Activated naive CD4-positive, alpha-beta T cell treated with anti-CD3 and anti-CD28 coated beads for 36 hours (primary cell): ENCODE measurements around the gene RPL15. TPM values are rescaled to one million over a fixed set of nuclear protein-coding genes. Genes with fewer than 3 reads are reported as not detected.

Experiments
- CTCF ChIA-PET: fragments of 350-600 bp; sonication (Branson Sonifier 250); formaldehyde crosslinking; loops from one replicate; lab custom pipeline; 2021; ENCODE audit warnings: antibody characterized with exemption; lab: Charles Lee
- DNase-seq: peaks from one replicate; pipeline ENCODE4 v3.0.0-alpha.2; 2020
- H3K27ac Mint-ChIP-seq: one replicate; pipeline ENCODE4 v1.8.0; 2021; ENCODE audit warnings: mild to moderate bottlenecking, mixed read lengths
- H3K27me3 Mint-ChIP-seq: one replicate; pipeline ENCODE4 v1.8.0; 2021; ENCODE audit warnings: low read depth, mixed read lengths
- H3K36me3 Mint-ChIP-seq: one replicate; pipeline ENCODE4 v1.8.0; 2021; ENCODE audit warnings: low read depth, mixed read lengths
- H3K4me1 Mint-ChIP-seq: one replicate; pipeline ENCODE4 v1.8.0; 2021; ENCODE audit warnings: low read depth, mixed read lengths
- H3K4me3 Mint-ChIP-seq: one replicate; pipeline ENCODE4 v1.8.0; 2021; ENCODE audit warnings: mild to moderate bottlenecking, moderate library complexity, mixed read lengths
- H3K9me3 Mint-ChIP-seq: one replicate; pipeline ENCODE4 v1.8.0; 2021; ENCODE audit warnings: mixed read lengths
- intact Hi-C: fragments of 100-400 bp; cut with micrococcal nuclease; formaldehyde crosslinking; loops from one replicate; pipeline ENCODE4 v1.15.1; 2023
- total RNA-seq, 2 experiments: library from RNA; stranded (reverse); gene quantifications; one replicate each; pipeline ENCODE4 v1.2.3, GENCODE V29; 2021

Gene RPL15
- total RNA-seq, 2 experiments from 2014 or later: 2,861 to 2,959 TPM

- Mint-ChIP-seq H3K4me3 (no peak overlapping the region), H3K9me3 (peaks cover 4% of the 10 kb centered on the region), H3K4me1 (no peaks in the 10 kb centered on the region), H3K27me3 (no peaks in the 10 kb centered on the region), H3K27ac (no peak overlapping the region), H3K36me3 (no peaks in the 10 kb centered on the region)
- intact Hi-C loops: no loop called here
- CTCF ChIA-PET: no interaction called here
- DNase-seq: no peak
These were observed 20.4 kb downstream of the RPL15 start for GRCh38 chr3:23937296-23937695.

GRCh38 chr3:23938688-23939087 lies 21.8 kb downstream of the RPL15 start:
- CTCF ChIA-PET: interaction anchor here (0.9 kb wide), 1 partner anchor 16 kb away, joined by 3 read pairs; no protein-coding TSS in a partner anchor
- Mint-ChIP-seq H3K4me3 (no peak overlapping the region), H3K27me3 (no peaks in the 10 kb centered on the region), H3K4me1 (no peaks in the 10 kb centered on the region), H3K27ac (no peak overlapping the region), H3K9me3 (peaks cover 4% of the 10 kb centered on the region), H3K36me3 (no peaks in the 10 kb centered on the region)
- intact Hi-C loops: no loop called here
- DNase-seq: no peak

GRCh38 chr3:23940775-23941174 lies 23.8 kb downstream of the RPL15 start:
- Mint-ChIP-seq H3K9me3 (peaks cover 4% of the 10 kb centered on the region), H3K27me3 (peaks cover 4% of the 10 kb centered on the region), H3K36me3 (peaks cover 1% of the 10 kb centered on the region), H3K27ac (no peak overlapping the region), H3K4me3 (no peak overlapping the region), H3K4me1 (peaks cover 8% of the 10 kb centered on the region)
- no peak for DNase-seq
- CTCF ChIA-PET: interaction anchor here (0.5 to 1.0 kb wide), 2 partner anchors 19 to 24 kb away, joined by 3 read pairs; no protein-coding TSS in a partner anchor
- intact Hi-C loops: no loop called here

GRCh38 chr3:23941440-23941839 lies 24.5 kb downstream of the RPL15 start:
- H3K27ac Mint-ChIP-seq: no peak overlapping the region
- H3K9me3 Mint-ChIP-seq: peaks cover 4% of the 10 kb centered on the region
- H3K4me3 Mint-ChIP-seq: no peak overlapping the region
- intact Hi-C loops: no loop called here
- CTCF ChIA-PET: interaction anchor here (1.0 kb wide), 1 partner anchor 19 kb away, joined by 3 read pairs; no protein-coding TSS in a partner anchor
- H3K36me3 Mint-ChIP-seq: peaks cover 1% of the 10 kb centered on the region
- H3K4me1 Mint-ChIP-seq: peaks cover 8% of the 10 kb centered on the region
- no peak for DNase-seq
- peaks cover 4% of the 10 kb centered on the region for H3K27me3 Mint-ChIP-seq

GRCh38 chr3:23942546-23942945 lies 25.6 kb downstream of the RPL15 start:
- Mint-ChIP-seq H3K27me3 (peaks cover 4% of the 10 kb centered on the region), H3K4me3 (no peak overlapping the region), H3K4me1 (peaks cover 13% of the 10 kb centered on the region), H3K36me3 (peaks cover 1% of the 10 kb centered on the region), H3K27ac (no peak overlapping the region), H3K9me3 (peaks cover 4% of the 10 kb centered on the region)
- DNase-seq: no peak
- intact Hi-C loops: no loop called here
- CTCF ChIA-PET: no interaction called here

- peak overlapping the region; percentile 74 for H3K4me3 Mint-ChIP-seq
- H3K9me3 Mint-ChIP-seq: no peaks in the 10 kb centered on the region
- CTCF ChIA-PET: interaction anchor here (0.6 kb wide), 1 partner anchor 92 kb away, joined by 3 read pairs; no protein-coding TSS in a partner anchor
- no peak for DNase-seq
- H3K27me3 Mint-ChIP-seq: peaks cover 4% of the 10 kb centered on the region
- peaks cover 24% of the 10 kb centered on the region for H3K4me1 Mint-ChIP-seq
- H3K27ac Mint-ChIP-seq: peak overlapping the region; percentile 13
- H3K36me3 Mint-ChIP-seq: peaks cover 1% of the 10 kb centered on the region
- intact Hi-C loops: no loop called here
These were observed 27.3 kb downstream of the RPL15 start for GRCh38 chr3:23944007-23944783.

GRCh38 chr3:23944861-23945662 lies 28.1 kb downstream of the RPL15 start, which contains the start of gene NR1D2:
Gene NR1D2 (plus strand): TSS chr3:23945286. CDS start chr3:23945579, 293 bp downstream.
- Mint-ChIP-seq H3K9me3 (no peaks in the 10 kb centered on the region), H3K27me3 (peaks cover 4% of the 10 kb centered on the region), H3K4me1 (peaks cover 33% of the 10 kb centered on the region), H3K4me3 (peak within 1 kb of the TSS; percentile 80), H3K27ac (peak within 1 kb of the TSS; percentile 85), H3K36me3 (peaks cover 1% of the 10 kb centered on the region)
- CTCF ChIA-PET: interaction anchor here (0.6 kb wide), 1 partner anchor 93 kb away, joined by 3 read pairs; no protein-coding TSS in a partner anchor
- intact Hi-C loops: loop anchor here (1.0 to 5.0 kb wide), 7 partner anchors 28 to 1717 kb away; partner anchors contain the start of genes RPL15, TOP2B and UBE2E2
- peak; percentile 77 for DNase-seq

- CTCF ChIA-PET: no interaction called here
- intact Hi-C loops: loop anchor here (1.0 to 5.0 kb wide), 7 partner anchors 28 to 1717 kb away; partner anchors contain the start of genes RPL15, TOP2B and UBE2E2
- DNase-seq: no peak
- Mint-ChIP-seq H3K4me1 (peaks cover 38% of the 10 kb centered on the region), H3K27ac (no peak overlapping the region), H3K36me3 (peaks cover 1% of the 10 kb centered on the region), H3K4me3 (peak overlapping the region; percentile 52), H3K9me3 (no peaks in the 10 kb centered on the region), H3K27me3 (peaks cover 4% of the 10 kb centered on the region)
These were observed 28.7 kb downstream of the RPL15 start for GRCh38 chr3:23945663-23945912.

GRCh38 chr3:23945913-23946687 lies 29.2 kb downstream of the RPL15 start:
- Mint-ChIP-seq H3K9me3 (no peaks in the 10 kb centered on the region), H3K4me3 (peak overlapping the region; percentile 80), H3K27me3 (peaks cover 4% of the 10 kb centered on the region), H3K36me3 (peaks cover 1% of the 10 kb centered on the region), H3K4me1 (peaks cover 42% of the 10 kb centered on the region), H3K27ac (peak overlapping the region; percentile 85)
- intact Hi-C loops: loop anchor here (1.0 to 5.0 kb wide), 10 partner anchors 13 to 1716 kb away; partner anchors contain the start of genes RPL15, TOP2B and UBE2E2
- CTCF ChIA-PET: interaction anchor here (0.7 to 1.2 kb wide), 2 partner anchors 10 to 25 kb away, joined by 3 to 4 read pairs; no protein-coding TSS in a partner anchor
- peak; percentile 96 for DNase-seq

- Mint-ChIP-seq H3K4me3 (no peak overlapping the region), H3K27ac (no peak overlapping the region), H3K9me3 (no peaks in the 10 kb centered on the region), H3K4me1 (peaks cover 60% of the 10 kb centered on the region), H3K27me3 (peaks cover 4% of the 10 kb centered on the region), H3K36me3 (peaks cover 1% of the 10 kb centered on the region)
- intact Hi-C loops: loop anchor here (5.0 kb wide), 2 partner anchors 116 to 1714 kb away; partner anchors contain the start of gene TOP2B
- CTCF ChIA-PET: interaction anchor here (0.6 to 1.1 kb wide), 2 partner anchors 40 to 61 kb away, joined by 3 to 7 read pairs; no protein-coding TSS in a partner anchor
- no peak for DNase-seq
These were observed 31.8 kb downstream of the RPL15 start for GRCh38 chr3:23948761-23949160.

- DNase-seq: no peak
- peaks cover 60% of the 10 kb centered on the region for H3K4me1 Mint-ChIP-seq
- H3K36me3 Mint-ChIP-seq: no peaks in the 10 kb centered on the region
- intact Hi-C loops: loop anchor here (1.0 to 5.0 kb wide), 4 partner anchors 10 to 1713 kb away; partner anchors contain the start of gene TOP2B
- CTCF ChIA-PET: interaction anchor here (0.9 kb wide), 1 partner anchor 9 kb away, joined by 4 read pairs; no protein-coding TSS in a partner anchor
- peak overlapping the region; percentile 77 for H3K27ac Mint-ChIP-seq
- H3K9me3 Mint-ChIP-seq: no peaks in the 10 kb centered on the region
- H3K4me3 Mint-ChIP-seq: peak overlapping the region; percentile 56
- H3K27me3 Mint-ChIP-seq: no peaks in the 10 kb centered on the region
These were observed 32.9 kb downstream of the RPL15 start for GRCh38 chr3:23949784-23950183.
